Measurements from ENCODE around the gene SMU1. TPM values are rescaled to one million over a fixed set of nuclear protein-coding genes. Genes with fewer than 3 reads are reported as not detected.

The SMU1 gene
- total and polyA plus RNA-seq, 5 donors = 9.4 to 17.3 (median 17.0) TPM

DNA sequence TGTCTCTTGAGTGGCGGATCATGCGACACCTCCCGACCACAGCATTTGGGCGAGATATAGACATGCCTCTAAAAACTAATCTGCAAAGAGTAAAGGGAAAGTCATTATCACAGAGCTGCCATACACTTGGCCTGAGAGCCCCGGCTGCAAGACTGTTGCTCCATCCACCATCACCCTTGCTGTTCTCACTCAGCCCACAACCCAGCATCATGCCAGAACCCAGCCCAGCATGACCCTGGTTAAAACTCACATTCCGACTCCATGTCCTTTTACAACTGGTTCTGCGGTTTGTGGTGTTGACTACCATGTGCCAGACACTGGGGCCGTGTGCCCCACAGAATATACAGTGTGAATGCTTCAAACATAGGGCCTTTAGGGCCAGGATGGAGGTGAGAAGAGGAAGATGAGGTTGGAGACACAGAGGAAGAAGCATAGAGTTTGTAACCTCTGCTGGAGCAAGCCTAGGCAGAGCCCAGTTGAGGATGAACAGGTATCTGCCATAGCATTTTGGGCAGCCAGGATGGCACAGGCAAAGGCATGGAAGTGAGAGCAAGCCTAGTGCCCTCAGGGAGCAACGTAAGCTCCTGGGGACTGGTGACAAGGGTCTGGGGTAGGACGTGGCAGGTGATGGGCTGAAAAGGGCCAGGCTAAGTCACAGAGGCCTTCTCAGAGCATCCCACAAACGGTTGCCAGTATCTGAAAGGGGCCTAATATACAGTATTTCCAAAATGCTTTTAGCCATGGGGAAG, 37.5 kb upstream of the SMU1 start:
- Histone ChIP-seq H3K9me3 (ENCODE audit: control insufficient read depth, low read length) (no peaks in the 10 kb centered on the region), H3K4me3 (ENCODE audit: low read length) (no peak overlapping the region), H3K27ac (ENCODE audit: low read length) (no peak overlapping the region), H3K4me1 (ENCODE audit: control insufficient read depth, insufficient read depth, low read length) (peaks cover 5% of the 10 kb centered on the region), H3K27me3 (ENCODE audit: control insufficient read depth, insufficient read depth) (no peaks in the 10 kb centered on the region)
- intact Hi-C loops (cut with DNase I) = no loop called here
- 68% methylated on average over 11 of the region's 11 CpGs for WGBS
- ATAC-seq = no peak
- no peak for DNase-seq

DNA sequence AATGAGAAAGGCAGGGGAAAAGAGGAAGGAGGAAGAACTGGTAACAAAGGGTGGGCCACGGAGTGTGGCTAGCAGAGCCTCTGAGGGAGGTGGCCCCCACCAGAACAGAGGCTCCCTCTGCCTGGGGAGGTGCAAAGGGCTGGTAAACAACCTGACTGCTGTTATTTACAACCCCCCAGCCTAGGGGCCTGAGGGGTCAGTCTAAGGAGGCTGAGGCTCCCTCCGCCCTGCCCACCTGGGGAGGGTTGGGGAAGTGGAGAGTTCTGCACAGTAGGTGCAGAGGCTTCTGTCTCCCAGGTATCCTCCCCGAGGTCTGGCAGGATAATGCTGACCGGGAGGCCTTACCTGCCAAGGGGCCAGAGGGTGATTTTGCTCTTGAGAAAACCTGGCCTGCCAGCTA, 35.6 kb upstream of the SMU1 start:
- no peak for ATAC-seq
- H3K4me3 ChIP-seq (ENCODE audit: low read length) = no peak overlapping the region
- no peaks in the 10 kb centered on the region for H3K9me3 ChIP-seq (ENCODE audit: control insufficient read depth, low read length)
- peaks cover 10% of the 10 kb centered on the region for H3K4me1 ChIP-seq (ENCODE audit: control insufficient read depth, insufficient read depth, low read length)
- whole genome bisulfite sequencing = 84% methylated on average over 4 of the region's 4 CpGs
- no peak overlapping the region for H3K27ac ChIP-seq (ENCODE audit: low read length)
- intact Hi-C loops (cut with DNase I) = no loop called here
- no peaks in the 10 kb centered on the region for H3K27me3 ChIP-seq (ENCODE audit: control insufficient read depth, insufficient read depth)
- no peak for DNase-seq

DNA sequence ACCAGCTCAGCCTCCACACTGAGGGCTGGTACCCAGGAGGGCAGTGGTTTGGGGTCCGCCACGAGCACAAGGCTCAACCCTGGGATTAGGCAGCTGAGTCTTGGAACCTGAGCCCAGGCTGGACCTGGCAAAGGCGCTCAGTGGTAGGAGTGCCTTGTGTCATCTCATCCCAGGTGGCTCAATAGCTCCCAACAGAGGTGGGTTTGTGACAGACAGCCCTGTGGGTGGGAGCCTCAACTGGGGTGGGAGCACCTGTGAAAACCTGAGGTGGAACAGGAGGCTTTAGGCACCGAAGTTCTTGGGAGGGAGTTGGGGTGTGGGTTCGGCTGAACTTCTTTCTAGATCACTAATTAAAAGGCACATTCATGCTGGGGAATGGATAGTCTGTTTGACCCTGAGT, 35.2 kb upstream of the SMU1 start:
- no peak overlapping the region for H3K4me3 ChIP-seq (ENCODE audit: low read length)
- intact Hi-C loops (cut with DNase I) = no loop called here
- peaks cover 15% of the 10 kb centered on the region for H3K4me1 ChIP-seq (ENCODE audit: control insufficient read depth, insufficient read depth, low read length)
- no peaks in the 10 kb centered on the region for H3K27me3 ChIP-seq (ENCODE audit: control insufficient read depth, insufficient read depth)
- no peak for ATAC-seq
- no peaks in the 10 kb centered on the region for H3K9me3 ChIP-seq (ENCODE audit: control insufficient read depth, low read length)
- WGBS = 88% methylated on average over 5 of the region's 5 CpGs
- no peak overlapping the region for H3K27ac ChIP-seq (ENCODE audit: low read length)
- no peak for DNase-seq

DNA sequence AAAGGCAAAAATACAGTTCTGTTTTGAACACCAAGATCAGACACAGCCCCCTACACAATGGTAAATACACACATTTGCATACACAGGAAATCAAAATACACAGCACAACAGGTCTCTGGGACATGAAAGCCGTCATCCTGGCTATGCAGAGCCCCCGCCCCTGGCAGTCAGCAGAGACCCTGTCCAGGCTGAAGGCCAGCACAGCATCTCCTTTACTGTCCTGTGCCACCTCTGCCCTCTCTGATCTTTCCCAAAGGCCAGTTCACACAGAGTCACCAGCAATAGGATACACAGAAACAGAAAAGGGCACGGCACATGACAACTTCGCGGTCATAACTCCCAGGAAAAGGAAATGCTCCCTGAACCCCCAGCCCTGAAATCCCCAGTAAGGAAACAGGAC, 34.2 kb upstream of the SMU1 start:
- WGBS = 81% methylated on average over 5 of the region's 5 CpGs
- H3K4me1 ChIP-seq (ENCODE audit: control insufficient read depth, insufficient read depth, low read length) = peaks cover 20% of the 10 kb centered on the region
- H3K9me3 ChIP-seq (ENCODE audit: control insufficient read depth, low read length) = no peaks in the 10 kb centered on the region
- H3K27ac ChIP-seq (ENCODE audit: low read length) = no peak overlapping the region
- ATAC-seq (no peak), DNase-seq (no peak)
- no peak overlapping the region for H3K4me3 ChIP-seq (ENCODE audit: low read length)
- no peaks in the 10 kb centered on the region for H3K27me3 ChIP-seq (ENCODE audit: control insufficient read depth, insufficient read depth)
- intact Hi-C loops (cut with DNase I) = no loop called here

DNA sequence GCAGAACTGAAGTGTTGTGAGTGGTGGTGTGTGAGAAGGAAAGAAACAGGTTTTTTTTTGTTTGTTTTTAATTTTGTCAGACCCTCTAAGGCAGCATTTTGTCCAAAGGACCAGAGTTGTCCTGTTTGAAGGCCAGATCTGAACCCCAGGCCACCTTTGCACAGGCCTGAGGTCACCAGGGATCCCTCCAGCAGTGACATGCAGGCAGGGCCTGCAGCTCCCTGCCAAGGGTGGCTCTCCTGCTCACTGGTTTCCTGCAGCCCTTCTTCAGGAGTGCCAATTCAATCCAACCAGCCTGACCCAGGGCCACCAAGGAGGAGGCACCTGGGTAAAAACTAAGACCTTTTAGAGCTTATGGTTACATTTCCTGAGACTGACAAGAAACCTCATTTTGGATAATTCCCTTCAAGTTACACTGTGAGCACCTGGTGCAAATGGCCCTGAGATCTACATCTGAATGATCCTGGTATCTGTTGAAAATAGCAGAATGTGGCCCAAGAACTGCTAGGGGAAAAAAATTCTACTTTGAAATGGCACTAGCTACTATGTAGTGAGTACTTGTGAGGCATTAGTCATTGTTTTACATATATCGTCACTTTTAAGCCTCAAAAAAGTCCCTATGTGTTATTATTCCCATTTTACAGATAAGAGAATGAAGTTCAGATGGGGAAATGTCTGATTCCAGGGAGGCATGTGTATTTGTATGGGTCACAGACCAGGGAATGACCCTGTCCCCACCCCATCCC, 33.5 kb upstream of the SMU1 start:
- DNase-seq (no peak), ATAC-seq (no peak)
- 78% methylated on average over 1 of the region's 1 CpG for WGBS
- Histone ChIP-seq H3K4me1 (ENCODE audit: control insufficient read depth, insufficient read depth, low read length) (peaks cover 20% of the 10 kb centered on the region), H3K9me3 (ENCODE audit: control insufficient read depth, low read length) (no peaks in the 10 kb centered on the region), H3K4me3 (ENCODE audit: low read length) (no peak overlapping the region), H3K27me3 (ENCODE audit: control insufficient read depth, insufficient read depth) (no peaks in the 10 kb centered on the region), H3K27ac (ENCODE audit: low read length) (no peak overlapping the region)
- intact Hi-C loops (cut with DNase I) = loop anchor here in 1 of 4 donors (2.0 kb wide), 1 partner anchor 57 kb away; the partner anchor contains the start of gene B4GALT1

DNA sequence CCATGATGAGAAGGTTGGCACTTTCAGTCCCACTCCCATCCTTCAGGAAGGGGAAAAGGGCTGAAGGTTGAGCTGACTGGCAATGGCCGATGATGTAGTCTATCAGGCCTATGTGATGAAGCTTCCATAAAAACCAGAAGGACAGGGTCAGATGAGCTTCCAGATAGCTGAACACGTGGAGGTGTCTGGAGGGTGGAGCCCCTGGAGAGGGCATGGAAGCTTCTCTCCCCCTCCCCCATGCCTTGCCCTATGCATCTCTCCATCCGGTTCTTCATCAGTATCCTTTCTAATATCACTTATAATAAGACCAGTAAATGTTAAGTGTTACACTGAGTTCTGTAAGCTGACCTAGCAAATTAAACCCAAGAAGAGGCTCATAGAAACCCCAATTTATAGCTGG, 32.6 kb upstream of the SMU1 start:
- no peak for ATAC-seq
- intact Hi-C loops (cut with DNase I) = loop anchor here in 1 of 4 donors (2.0 kb wide), 1 partner anchor 58 kb away; the partner anchor contains the start of gene B4GALT1
- no peak overlapping the region for H3K27ac ChIP-seq (ENCODE audit: low read length)
- H3K4me1 ChIP-seq (ENCODE audit: control insufficient read depth, insufficient read depth, low read length) = peaks cover 17% of the 10 kb centered on the region
- no peaks in the 10 kb centered on the region for H3K27me3 ChIP-seq (ENCODE audit: control insufficient read depth, insufficient read depth)
- no peaks in the 10 kb centered on the region for H3K9me3 ChIP-seq (ENCODE audit: control insufficient read depth, low read length)
- DNase-seq = no peak
- no peak overlapping the region for H3K4me3 ChIP-seq (ENCODE audit: low read length)
- 72% methylated on average over 3 of the region's 3 CpGs for WGBS

DNA sequence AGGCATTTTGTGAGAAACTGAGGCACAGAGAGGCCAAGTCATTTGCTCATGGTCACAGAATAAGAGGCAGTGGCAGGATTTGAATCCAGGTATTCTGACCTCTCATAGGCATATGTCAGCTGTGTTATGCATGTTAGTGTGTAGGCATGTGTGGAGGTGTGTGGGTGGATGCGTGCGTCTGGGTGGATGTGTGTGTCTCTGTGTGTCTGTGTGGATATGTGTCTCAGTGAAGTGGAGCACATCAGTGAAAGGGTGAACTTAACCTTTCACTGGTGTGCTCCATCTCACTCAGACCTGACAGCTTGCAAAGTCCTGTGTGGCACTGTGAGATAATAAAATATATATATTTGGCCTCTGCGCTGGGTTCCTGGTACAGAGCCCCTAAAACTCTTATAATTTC, 32.0 kb upstream of the SMU1 start:
- Histone ChIP-seq H3K27ac (ENCODE audit: low read length) (no peak overlapping the region), H3K4me3 (ENCODE audit: low read length) (no peak overlapping the region), H3K27me3 (ENCODE audit: control insufficient read depth, insufficient read depth) (no peaks in the 10 kb centered on the region), H3K9me3 (ENCODE audit: control insufficient read depth, low read length) (no peaks in the 10 kb centered on the region), H3K4me1 (ENCODE audit: control insufficient read depth, insufficient read depth, low read length) (peaks cover 17% of the 10 kb centered on the region)
- intact Hi-C loops (cut with DNase I) = loop anchor here in 1 of 4 donors (2.0 kb wide), 1 partner anchor 58 kb away; the partner anchor contains the start of gene B4GALT1
- ATAC-seq (no peak), DNase-seq (no peak)
- WGBS = 93% methylated on average over 3 of the region's 3 CpGs

DNA sequence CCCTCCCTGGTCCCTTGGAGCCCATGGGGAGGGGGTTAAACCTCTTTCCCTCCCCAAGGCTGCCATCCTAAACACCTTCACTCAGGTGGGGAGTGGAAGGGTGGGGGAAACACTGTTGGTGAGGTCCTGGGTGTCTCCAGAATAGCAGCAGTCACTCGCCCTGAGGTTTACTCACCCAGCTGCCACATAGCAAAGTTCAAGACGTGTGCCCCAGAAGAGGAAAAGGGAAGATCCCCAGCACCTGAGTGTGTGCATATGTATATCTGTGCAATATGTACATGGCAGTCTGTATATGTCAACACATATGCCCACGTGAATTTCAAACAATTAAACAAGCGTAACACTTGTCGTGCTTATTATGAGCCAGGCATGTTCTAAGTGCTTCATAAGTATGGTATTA, 31.3 kb upstream of the SMU1 start:
- Histone ChIP-seq H3K4me3 (ENCODE audit: low read length) (no peak overlapping the region), H3K9me3 (ENCODE audit: control insufficient read depth, low read length) (no peaks in the 10 kb centered on the region), H3K4me1 (ENCODE audit: control insufficient read depth, insufficient read depth, low read length) (peaks cover 17% of the 10 kb centered on the region), H3K27ac (ENCODE audit: low read length) (peak overlapping the region; percentile 51), H3K27me3 (ENCODE audit: control insufficient read depth, insufficient read depth) (no peaks in the 10 kb centered on the region)
- DNase-seq = no peak
- intact Hi-C loops (cut with DNase I) = loop anchor here in 1 of 4 donors (2.0 kb wide), 1 partner anchor 59 kb away; the partner anchor contains the start of gene B4GALT1
- ATAC-seq = no peak
- 63% methylated on average over 5 of the region's 5 CpGs for WGBS

DNA sequence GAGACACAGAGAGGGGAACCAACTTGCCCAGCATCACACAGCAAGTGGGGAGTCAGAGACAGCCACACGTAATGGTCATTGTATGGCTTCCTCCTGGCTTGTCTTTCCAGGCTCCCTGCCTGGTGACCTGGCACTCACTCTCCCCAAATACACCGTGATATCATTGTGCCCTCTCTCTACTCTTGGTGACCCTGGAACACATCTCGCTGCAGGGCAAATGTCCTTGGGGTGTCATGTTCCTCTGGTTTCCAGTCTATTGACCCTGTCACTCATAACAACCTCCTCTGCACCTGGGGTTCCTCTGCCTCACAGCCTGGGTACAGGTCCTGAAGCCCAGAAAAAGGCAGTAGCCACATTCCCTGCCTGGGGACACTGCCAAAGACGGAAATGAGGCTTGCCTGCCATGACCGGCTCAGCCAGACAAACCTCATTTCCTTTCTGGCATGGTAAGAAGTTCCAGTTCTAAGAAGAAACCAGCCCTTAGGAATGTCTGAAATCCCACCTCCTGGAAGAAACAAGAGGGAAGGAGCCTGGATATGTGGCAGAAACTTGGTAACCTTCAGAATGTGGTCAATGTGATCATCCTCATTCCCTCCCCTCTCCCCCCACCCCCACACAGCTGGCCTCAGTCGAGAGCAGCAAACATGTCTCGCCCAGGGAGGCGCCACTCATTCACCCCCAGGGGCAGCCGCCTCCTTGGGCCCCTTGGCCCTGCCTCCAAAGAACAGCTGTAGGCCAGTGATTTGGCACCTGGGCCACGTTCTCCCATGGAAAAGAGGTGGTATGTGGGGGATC, 30.6 kb upstream of the SMU1 start:
- peak overlapping the region; percentile 51 for H3K27ac ChIP-seq (ENCODE audit: low read length)
- ATAC-seq (peak; percentile 67 to 71), DNase-seq (peak; percentile 68 to 86 (median 84))
- no peak overlapping the region for H3K4me3 ChIP-seq (ENCODE audit: low read length)
- no peaks in the 10 kb centered on the region for H3K27me3 ChIP-seq (ENCODE audit: control insufficient read depth, insufficient read depth)
- intact Hi-C loops (cut with DNase I) = no loop called here
- H3K9me3 ChIP-seq (ENCODE audit: control insufficient read depth, low read length) = no peaks in the 10 kb centered on the region
- H3K4me1 ChIP-seq (ENCODE audit: control insufficient read depth, insufficient read depth, low read length) = peaks cover 17% of the 10 kb centered on the region
- 24% methylated on average over 10 of the region's 10 CpGs for WGBS

DNA sequence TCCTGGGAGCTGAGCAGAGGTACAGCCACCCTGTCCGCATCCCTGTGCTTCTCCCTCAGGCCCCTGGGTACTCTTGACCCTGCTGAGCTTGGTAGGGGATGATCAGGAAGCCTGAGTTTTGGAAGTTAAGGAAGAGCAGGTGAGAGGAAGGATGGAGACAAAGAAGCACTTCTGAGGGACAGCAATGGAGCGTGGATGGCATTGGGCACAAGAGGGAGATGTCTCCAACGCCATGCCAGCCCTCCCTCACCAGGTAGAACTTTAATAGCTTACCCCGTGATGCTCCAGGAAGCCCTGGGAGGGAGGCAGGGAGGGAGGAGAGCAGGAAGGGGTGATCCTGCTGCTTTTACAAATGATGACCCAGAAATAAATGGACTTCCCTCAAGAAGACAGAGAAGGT, 29.9 kb upstream of the SMU1 start:
- ATAC-seq = no peak
- intact Hi-C loops (cut with DNase I) = no loop called here

DNA sequence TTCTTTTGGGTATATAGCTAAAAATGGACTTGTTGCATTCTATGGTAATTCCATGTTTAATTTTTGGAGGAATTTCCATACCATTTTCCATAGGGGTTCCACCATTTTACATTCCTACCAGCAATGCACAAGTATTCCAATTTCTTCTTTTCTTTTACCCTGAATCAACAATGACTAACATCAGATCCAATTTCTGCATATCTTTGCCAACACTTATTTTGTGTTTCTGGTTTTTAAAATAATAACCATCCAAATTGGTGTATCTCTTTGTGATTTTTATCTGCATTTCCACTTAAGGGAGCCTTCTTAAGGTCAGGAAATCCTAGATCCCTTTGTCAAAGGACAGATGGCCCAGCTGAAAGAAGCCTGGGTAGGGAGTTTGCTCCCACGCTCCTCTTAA, 29.5 kb upstream of the SMU1 start:
- ATAC-seq = no peak
- H3K4me1 ChIP-seq (ENCODE audit: control insufficient read depth, insufficient read depth, low read length) = peaks cover 21% of the 10 kb centered on the region
- intact Hi-C loops (cut with DNase I) = no loop called here
- 76% methylated on average over 1 of the region's 1 CpG for WGBS
- no peak for DNase-seq
- H3K27me3 ChIP-seq (ENCODE audit: control insufficient read depth, insufficient read depth) = no peaks in the 10 kb centered on the region
- no peak overlapping the region for H3K4me3 ChIP-seq (ENCODE audit: low read length)
- no peaks in the 10 kb centered on the region for H3K9me3 ChIP-seq (ENCODE audit: control insufficient read depth, low read length)
- H3K27ac ChIP-seq (ENCODE audit: low read length) = peak overlapping the region; percentile 51

More for the DNA sequence above, 29.9 kb upstream of the SMU1 start:
- Histone ChIP-seq H3K4me1 (ENCODE audit: control insufficient read depth, insufficient read depth, low read length) (peaks cover 19% of the 10 kb centered on the region), H3K27ac (ENCODE audit: low read length) (peak overlapping the region; percentile 51), H3K27me3 (ENCODE audit: control insufficient read depth, insufficient read depth) (no peaks in the 10 kb centered on the region), H3K4me3 (ENCODE audit: low read length) (no peak overlapping the region), H3K9me3 (ENCODE audit: control insufficient read depth, low read length) (no peaks in the 10 kb centered on the region)
- WGBS = 58% methylated on average over 4 of the region's 4 CpGs
- no peak for DNase-seq

All from right cardiac atrium (tissue), 5 donors.